HepG2 (cell line): ENCODE measurements around the gene EGR4. TPM values are rescaled to one million over a fixed set of nuclear protein-coding genes. Genes with fewer than 3 reads are reported as not detected.

Experiments used
- ATAC-seq: fragments of 200-7000 bp; cut with Tn5 transposase; 3 replicates; pipeline ENCODE4 v1.9.1; 2020; ENCODE audit warnings: mild to moderate bottlenecking, moderate library complexity
- BruUV-seq: library from RNA; stranded (reverse); fragments of 400-500 nt; replicated peaks from 2 replicates; lab custom pipeline; 2021; lab: Mats Ljungman, UMichigan
- CTCF ChIA-PET: fragments of 300-600 bp; formaldehyde crosslinking; extraction: SDS; loops from one replicate; lab custom pipeline; 2021; ENCODE audit warnings: low total read pairs, inconsistent platforms, low intra/inter-chr PET ratio; lab: Yijun Ruan, JAX
- POLR2A ChIA-PET: fragments of 350-600 bp; sonication (Branson Sonifier 250); formaldehyde crosslinking; loops from one replicate; lab custom pipeline; 2020; ENCODE audit warnings: antibody characterized with exemption, inconsistent platforms; lab: Yijun Ruan, JAX
- DNase-seq: peaks from one replicate; pipeline ENCODE4 v3.0.0-alpha.2; 2015; ENCODE audit warnings: low spot score
- FAIRE-seq: peaks from 3 replicates; lab custom pipeline; 2011; peaks lifted over from hg19 to GRCh38; lab: Jason Lieb, UNC
- H2AFZ ChIP-seq: one replicate; pipeline ENCODE4 v1.6.1; 2011; ENCODE audit warnings: low read length, inconsistent platforms
- H3K27ac ChIP-seq: fragments of 300-600 bp; 3 replicates; pipeline ENCODE4 v1.8.0; 2011; ENCODE audit warnings: mixed run types, mild to moderate bottlenecking, mixed read lengths, low read length, inconsistent platforms; ENCODE audit not compliant: insufficient read depth; ENCODE audit errors: extremely low read length
- H3K27me3 ChIP-seq, 2 experiments: fragments of 200-600 bp in 1 of 2; 2 replicates in 1 of 2; 3 replicates in 1 of 2; pipeline versions ENCODE4 v1.6.0 to v1.8.0; 2011; ENCODE audit warnings: low read length in 2 of 2, mild to moderate bottlenecking in 2 of 2, moderate library complexity in 2 of 2, inconsistent platforms in 1 of 2; ENCODE audit not compliant: insufficient read depth in 2 of 2, control insufficient read depth in 1 of 2
- H3K36me3 ChIP-seq, 2 experiments: fragments of 200-600 bp in 1 of 2; replicated peaks in 1 of 2; 2 replicates in 1 of 2; 3 replicates in 1 of 2; pipeline versions ENCODE4 v1.5.1 to v1.8.0; 2011; ENCODE audit warnings: low read length in 2 of 2, inconsistent platforms in 1 of 2; ENCODE audit not compliant: insufficient read depth in 2 of 2, control insufficient read depth in 1 of 2
- H3K4me1 ChIP-seq: 2 replicates; pipeline ENCODE4 v1.5.1; 2012; ENCODE audit warnings: low read length, inconsistent platforms; ENCODE audit not compliant: insufficient read depth
- H3K4me2 ChIP-seq: 2 replicates; pipeline ENCODE4 v1.6.0; 2011; ENCODE audit warnings: low read depth, low read length, inconsistent platforms
- H3K4me3 ChIP-seq, 3 experiments: fragments of 200-600 bp in 1 of 3; sonication (generic), shearing (Covaris generic) in 1 of 3; replicated peaks in 1 of 3; 2 replicates each; pipeline ENCODE4 v1.5.1; 2011 to 2016; ENCODE audit warnings: low read length in 3 of 3, inconsistent platforms in 2 of 3, low read depth in 2 of 3, mild to moderate bottlenecking in 2 of 3, control low read depth in 1 of 3, mixed read lengths in 1 of 3; ENCODE audit not compliant: insufficient read depth in 1 of 3
- H3K79me2 ChIP-seq: one replicate; pipeline ENCODE4 v1.6.1; 2011; ENCODE audit warnings: low read length, inconsistent platforms; ENCODE audit not compliant: insufficient read depth
- H3K9ac ChIP-seq: 2 replicates; pipeline ENCODE4 v1.6.0; 2011; ENCODE audit warnings: mild to moderate bottlenecking, low read depth, low read length, inconsistent platforms; ENCODE audit not compliant: insufficient read depth
- H3K9me3 ChIP-seq: 2 replicates; pipeline ENCODE4 v1.5.1; 2012; ENCODE audit warnings: mild to moderate bottlenecking, low read length
- H4K20me1 ChIP-seq: 2 replicates; pipeline ENCODE4 v1.6.0; 2011; ENCODE audit warnings: inconsistent platforms, mild to moderate bottlenecking, low read length, moderate library complexity; ENCODE audit not compliant: insufficient read depth
- ATF1 ChIP-seq: IDR thresholded peaks from 2 replicates; pipeline ENCODE4 v1.6.1; 2016; ENCODE audit warnings: mild to moderate bottlenecking, control low read depth
- CBX1 ChIP-seq: IDR thresholded peaks from one replicate; pipeline ENCODE4 v1.6.1; 2016; ENCODE audit warnings: antibody characterized with exemption, low read depth
- HMG20A ChIP-seq: IDR thresholded peaks from 2 replicates; pipeline ENCODE4 v1.6.1; 2016; ENCODE audit warnings: borderline replicate concordance
- KMT2B ChIP-seq: IDR thresholded peaks from 2 replicates; pipeline ENCODE4 v1.6.1; 2016; ENCODE audit warnings: missing genetic modification reagents, missing compliant biosample characterization
- MEIS2 ChIP-seq: sonication (generic); formaldehyde crosslinking; IDR thresholded peaks from 2 replicates; pipeline ENCODE4 v1.9.0; 2021; ENCODE audit warnings: mild to moderate bottlenecking, missing genetic modification reagents
- NBN ChIP-seq: fragments of 450-650 bp; conservative IDR thresholded peaks from 2 replicates; pipeline ENCODE4 v1.6.1; 2017
- NPAS2 ChIP-seq: sonication (generic); formaldehyde crosslinking; IDR thresholded peaks from 2 replicates; pipeline ENCODE4 v1.8.0; 2022; ENCODE audit warnings: mild to moderate bottlenecking, missing genetic modification reagents, borderline replicate concordance
- PHB2 ChIP-seq: fragments of 450-650 bp; IDR thresholded peaks from 2 replicates; pipeline ENCODE4 v1.6.1; 2018; ENCODE audit not compliant: partially characterized antibody
- PHF8 ChIP-seq: sonication (generic); formaldehyde crosslinking; IDR thresholded peaks from 2 replicates; pipeline ENCODE4 v1.5.0; 2020; ENCODE audit warnings: missing genetic modification reagents
- REXO4 ChIP-seq: sonication (generic); formaldehyde crosslinking; IDR thresholded peaks from 2 replicates; pipeline ENCODE4 v1.8.0; 2022; ENCODE audit warnings: missing genetic modification reagents, mild to moderate bottlenecking, borderline replicate concordance
- RFXANK ChIP-seq: IDR thresholded peaks from 2 replicates; pipeline ENCODE4 v1.6.1; 2016
- SMARCE1 ChIP-seq: fragments of 450-650 bp; IDR thresholded peaks from 2 replicates; pipeline ENCODE4 v1.6.1; 2017; ENCODE audit warnings: borderline replicate concordance
- YEATS4 ChIP-seq: sonication (generic); formaldehyde crosslinking; IDR thresholded peaks from 2 replicates; pipeline ENCODE4 v1.4.0; 2020; ENCODE audit warnings: missing genetic modification reagents, borderline replicate concordance
- ZIK1 ChIP-seq: sonication (generic); formaldehyde crosslinking; IDR thresholded peaks from 2 replicates; pipeline ENCODE4 v1.5.0; 2020; ENCODE audit warnings: mild to moderate bottlenecking, low read depth, missing genetic modification reagents, borderline replicate concordance
- ZNF367 ChIP-seq: sonication (generic); formaldehyde crosslinking; IDR thresholded peaks from 2 replicates; pipeline ENCODE4 v1.4.0; 2020; ENCODE audit warnings: missing genetic modification reagents, borderline replicate concordance
- ZNF598 ChIP-seq: sonication (generic); formaldehyde crosslinking; IDR thresholded peaks from 2 replicates; pipeline ENCODE4 v1.5.1; 2020; ENCODE audit warnings: mild to moderate bottlenecking, missing genetic modification reagents, borderline replicate concordance
- ZNF766 ChIP-seq: sonication (generic); formaldehyde crosslinking; IDR thresholded peaks from 2 replicates; pipeline ENCODE4 v1.5.0; 2020; ENCODE audit warnings: missing genetic modification reagents, borderline replicate concordance
- ZNF772 ChIP-seq: sonication (generic); formaldehyde crosslinking; IDR thresholded peaks from 2 replicates; pipeline ENCODE4 v1.5.0; 2020; ENCODE audit warnings: mild to moderate bottlenecking, missing genetic modification reagents
- ZSCAN25 ChIP-seq: sonication (generic); formaldehyde crosslinking; IDR thresholded peaks from 2 replicates; pipeline ENCODE4 v1.8.0; 2022; ENCODE audit warnings: mild to moderate bottlenecking, missing genetic modification reagents
- WGBS: methylation state at CpG from one replicate; pipeline ENCODE4 v1.1.6; 2017; ENCODE audit warnings: low lambda C conversion rate; 5-methylcytosine and 5-hydroxymethylcytosine counted together
- in situ Hi-C: cut with HindIII; loops from 2 replicates; pipeline ENCODE4 v1.10.0; 2017; ENCODE audit warnings: low pct_unique_long_range_greater_than_20kb; ENCODE audit not compliant: extremely low pct_ligation_motif_present
- intact Hi-C: fragments of 100-400 bp; cut with micrococcal nuclease; formaldehyde crosslinking; loops from one replicate; pipeline ENCODE4 v1.10.0; 2022; ENCODE audit not compliant: unreplicated experiment
- polyA plus RNA-seq, 8 experiments: library from polyadenylated mRNA; depleted of rRNA in 3 of 8; stranded (reverse) in 7 of 8; unstranded in 1 of 8; fragments of >200 nt; fragmentation: Illumina TruSeq in 4 of 8; extraction: Trizol in 4 of 8; gene quantifications; 2 replicates each; pipeline versions ENCODE4 v1.2.1 to v1.2.3, GENCODE V29; 2011 to 2016; ENCODE audit warnings: low read depth in 4 of 8, missing spikeins in 1 of 8, mixed read lengths in 1 of 8; ENCODE audit not compliant: insufficient read depth in 1 of 8
- total RNA-seq, 5 experiments: library from RNA; depleted of rRNA; stranded (reverse); fragments of >200 nt; fragmentation: Illumina TruSeq; extraction: Trizol; gene quantifications; 2 replicates each; pipeline ENCODE4 v1.2.3, GENCODE V29; 2016; ENCODE audit warnings: low read depth in 1 of 5
- TF ChIP-seq, protein P1 (sequence below): sonication (generic); formaldehyde crosslinking; IDR thresholded peaks from 2 replicates; pipeline ENCODE4 v1.5.0; 2020; ENCODE audit warnings: missing genetic modification reagents, mild to moderate bottlenecking, borderline replicate concordance
- TF ChIP-seq, protein P2 (sequence below): IDR thresholded peaks from 2 replicates; pipeline ENCODE4 v1.6.1; 2016
- TF ChIP-seq, protein P3 (sequence below): sonication (generic); formaldehyde crosslinking; IDR thresholded peaks from 2 replicates; pipeline ENCODE4 v1.4.0; 2020; ENCODE audit warnings: missing genetic modification reagents

EGR4 gene
- total and polyA plus RNA-seq, 2 of the 13 experiments (the other 11 are each of a cell fraction or from before 2014, with no cell fraction given) = not detected

DNA sequence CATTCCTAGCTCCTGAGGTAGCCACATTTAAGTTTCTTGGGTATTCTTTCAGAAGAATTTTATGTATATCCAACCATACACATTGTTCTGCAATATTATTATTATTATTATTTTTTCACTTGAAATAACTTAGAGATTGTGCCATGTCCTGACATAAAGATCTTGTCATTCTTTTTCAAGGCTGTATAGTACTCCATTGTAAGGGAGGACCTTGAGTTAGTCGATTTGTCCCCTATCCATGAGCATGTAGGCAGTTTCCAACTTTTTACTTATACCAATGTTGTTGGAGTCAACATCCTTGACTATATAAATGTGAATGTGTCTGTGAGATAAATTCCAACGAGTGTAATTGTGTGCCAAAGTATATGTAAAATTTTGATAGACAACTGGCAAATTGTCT, 891 bp upstream of the EGR4 start (continued):
- TF ChIP-seq ZNF766 (no peak), NBN (no peak), ZNF772 (no peak), ZNF598 (CRISPR knock-in tag) (no peak), ZSCAN25 (CRISPR knock-in tag) (no peak), REXO4 (CRISPR knock-in tag) (no peak)
- TF ChIP-seq, protein P1, sequence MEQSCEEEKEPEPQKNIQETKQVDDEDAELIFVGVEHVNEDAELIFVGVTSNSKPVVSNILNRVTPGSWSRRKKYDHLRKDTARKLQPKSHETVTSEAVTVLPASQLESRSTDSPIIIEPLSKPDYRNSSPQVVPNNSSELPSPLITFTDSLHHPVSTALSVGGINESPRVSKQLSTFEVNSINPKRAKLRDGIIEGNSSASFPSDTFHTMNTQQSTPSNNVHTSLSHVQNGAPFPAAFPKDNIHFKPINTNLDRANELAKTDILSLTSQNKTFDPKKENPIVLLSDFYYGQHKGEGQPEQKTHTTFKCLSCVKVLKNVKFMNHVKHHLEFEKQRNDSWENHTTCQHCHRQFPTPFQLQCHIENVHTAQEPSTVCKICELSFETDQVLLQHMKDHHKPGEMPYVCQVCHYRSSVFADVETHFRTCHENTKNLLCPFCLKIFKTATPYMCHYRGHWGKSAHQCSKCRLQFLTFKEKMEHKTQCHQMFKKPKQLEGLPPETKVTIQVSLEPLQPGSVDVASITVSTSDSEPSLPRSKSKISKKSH (CRISPR knock-in tag) = no peak

DNA sequence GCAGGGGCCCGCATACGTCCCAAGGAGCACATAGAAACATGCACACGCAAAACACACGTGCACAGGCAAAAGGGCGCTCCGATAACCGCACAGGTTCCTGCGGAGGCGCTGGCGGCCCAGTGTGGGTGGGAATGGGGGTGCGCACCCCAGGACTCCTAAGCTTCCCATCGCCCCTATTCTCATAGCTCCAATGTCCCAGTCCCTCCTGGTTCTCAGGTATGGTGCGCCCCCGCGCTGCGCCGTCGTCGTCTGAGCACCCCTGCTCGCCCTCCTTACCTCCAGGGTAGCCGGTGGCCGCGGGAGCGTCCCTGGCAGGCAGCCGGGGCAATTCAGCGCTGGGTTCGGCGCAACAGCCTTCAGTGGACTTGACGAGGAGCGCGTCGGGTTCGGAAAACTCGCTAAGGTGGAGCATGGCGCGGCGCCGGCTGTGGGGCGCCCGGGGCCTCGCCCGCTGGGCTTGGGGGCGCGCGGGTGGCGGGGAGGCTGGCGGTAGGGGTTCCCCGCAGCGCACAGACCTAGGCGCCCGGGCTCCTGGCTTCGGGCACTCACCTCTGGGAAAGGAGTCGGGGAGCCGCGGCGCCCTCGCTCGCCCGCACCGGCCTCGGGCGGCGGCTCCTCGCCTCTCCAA, 328 bp downstream of the EGR4 start:
- Histone ChIP-seq H4K20me1 (peaks cover 2% of the 10 kb centered on the region; the same call in 1 of the 2 replicates), H3K79me2 (no peaks in the 10 kb centered on the region), H3K9me3 (no peaks in the 10 kb centered on the region), H3K9ac (no peak overlapping the region), H3K36me3 (no peaks in the 10 kb centered on the region), H3K4me1 (peaks cover 8% of the 10 kb centered on the region; the same call in 1 of the 2 replicates), H3K4me2 (peak overlapping the region; percentile 86), H3K27me3 (peaks cover 9 to 63% of the 10 kb centered on the region in 2 experiments; a peak in 4 of 5 replicates), H2AFZ (no peak overlapping the region), H3K4me3 (peak overlapping the region; percentile 42 to 66 (median 59)), H3K27ac (no peak overlapping the region)
- in situ Hi-C loops = no loop called here
- ATAC-seq (peak; percentile 36), FAIRE-seq (no peak), DNase-seq (no peak)
- BruUV-seq = no TSS peak
- ChIA-PET CTCF (no interaction called here), POLR2A (interaction anchor here (1.5 kb wide), 1 partner anchor 80 kb away, joined by 3 read pairs; no protein-coding TSS in a partner anchor)
- intact Hi-C loops = no loop called here
- 14% methylated on average over 37 of the region's 64 CpGs for WGBS
- TF ChIP-seq ATF1 (CRISPR knock-in tag) = no peak
- TF ChIP-seq NPAS2 (CRISPR knock-in tag) = no peak
- no peak for TF ChIP-seq HMG20A
- no peak for TF ChIP-seq CBX1
- TF ChIP-seq, protein P2, sequence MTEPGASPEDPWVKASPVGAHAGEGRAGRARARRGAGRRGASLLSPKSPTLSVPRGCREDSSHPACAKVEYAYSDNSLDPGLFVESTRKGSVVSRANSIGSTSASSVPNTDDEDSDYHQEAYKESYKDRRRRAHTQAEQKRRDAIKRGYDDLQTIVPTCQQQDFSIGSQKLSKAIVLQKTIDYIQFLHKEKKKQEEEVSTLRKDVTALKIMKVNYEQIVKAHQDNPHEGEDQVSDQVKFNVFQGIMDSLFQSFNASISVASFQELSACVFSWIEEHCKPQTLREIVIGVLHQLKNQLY (CRISPR knock-in tag) = no peak
- no peak for TF ChIP-seq KMT2B
- no peak for TF ChIP-seq ZNF367
- no peak for TF ChIP-seq PHB2
- TF ChIP-seq, protein P3, sequence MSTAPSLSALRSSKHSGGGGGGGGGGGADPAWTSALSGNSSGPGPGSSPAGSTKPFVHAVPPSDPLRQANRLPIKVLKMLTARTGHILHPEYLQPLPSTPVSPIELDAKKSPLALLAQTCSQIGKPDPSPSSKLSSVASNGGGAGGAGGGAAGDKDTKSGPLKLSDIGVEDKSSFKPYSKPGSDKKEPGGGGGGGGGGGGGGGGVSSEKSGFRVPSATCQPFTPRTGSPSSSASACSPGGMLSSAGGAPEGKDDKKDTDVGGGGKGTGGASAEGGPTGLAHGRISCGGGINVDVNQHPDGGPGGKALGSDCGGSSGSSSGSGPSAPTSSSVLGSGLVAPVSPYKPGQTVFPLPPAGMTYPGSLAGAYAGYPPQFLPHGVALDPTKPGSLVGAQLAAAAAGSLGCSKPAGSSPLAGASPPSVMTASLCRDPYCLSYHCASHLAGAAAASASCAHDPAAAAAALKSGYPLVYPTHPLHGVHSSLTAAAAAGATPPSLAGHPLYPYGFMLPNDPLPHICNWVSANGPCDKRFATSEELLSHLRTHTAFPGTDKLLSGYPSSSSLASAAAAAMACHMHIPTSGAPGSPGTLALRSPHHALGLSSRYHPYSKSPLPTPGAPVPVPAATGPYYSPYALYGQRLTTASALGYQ (CRISPR knock-in tag) = no peak
- 0 out of 2 replicates have a peak, but pooled peaks have one; percentile 45 for TF ChIP-seq YEATS4 (CRISPR knock-in tag)
- no peak for TF ChIP-seq SMARCE1
- 0 out of 2 replicates have a peak, but pooled peaks have one; percentile 14 for TF ChIP-seq MEIS2 (CRISPR knock-in tag)
- TF ChIP-seq RFXANK (CRISPR knock-in tag) = no peak
- no peak for TF ChIP-seq ZIK1 (CRISPR knock-in tag)
- no peak for TF ChIP-seq PHF8 (CRISPR knock-in tag)
